Ascending aorta (tissue), 2 donors: ENCODE measurements around the gene NAIP. TPM values are rescaled to one million over a fixed set of nuclear protein-coding genes. Genes with fewer than 3 reads are reported as not detected.
"Not testable (repeated sequence)": the region's sequence is repeated elsewhere in the genome, so short reads cannot be mapped to it uniquely, and the experiment has no call there.

Experiments
- DNase-seq, 2 donors: peaks; one replicate each; pipeline ENCODE4 v3.0.0-alpha.2; 2019; ENCODE audit warnings: low spot score in 2 of 2
- H3K27ac ChIP-seq, 2 donors: fragments of 200-600 bp; sonication (generic); one replicate each; pipeline ENCODE4 v1.5.1; 2016 to 2017; ENCODE audit warnings: mild to moderate bottlenecking in 1 of 2
- H3K27me3 ChIP-seq: fragments of 200-600 bp; sonication (generic); one replicate; pipeline ENCODE4 v1.5.1; 2017
- H3K36me3 ChIP-seq, 2 donors: fragments of 200-600 bp; sonication (generic); one replicate each; pipeline ENCODE4 v1.5.1; 2016
- H3K4me1 ChIP-seq, 2 donors: fragments of 200-600 bp; sonication (generic); one replicate each; pipeline ENCODE4 v1.5.1; 2016 to 2017; ENCODE audit warnings: mild to moderate bottlenecking in 1 of 2
- H3K4me3 ChIP-seq, 2 donors: fragments of 200-600 bp; sonication (generic); one replicate each; pipeline ENCODE4 v1.5.1; 2016 to 2017; ENCODE audit warnings: mild to moderate bottlenecking in 1 of 2
- H3K9me3 ChIP-seq, 2 donors: fragments of 200-600 bp; sonication (generic); one replicate each; pipeline ENCODE4 v1.5.1; 2016
- intact Hi-C: fragments of 100-400 bp; cut with DNase I; formaldehyde crosslinking; loops from one replicate; pipeline ENCODE4 v1.15.1; 2023
- total RNA-seq: library from RNA; depleted of rRNA; stranded (reverse); fragments of >200 nt; gene quantifications from one replicate; pipeline ENCODE4 v1.1.0, GENCODE V29; 2016

NAIP gene, protein sequence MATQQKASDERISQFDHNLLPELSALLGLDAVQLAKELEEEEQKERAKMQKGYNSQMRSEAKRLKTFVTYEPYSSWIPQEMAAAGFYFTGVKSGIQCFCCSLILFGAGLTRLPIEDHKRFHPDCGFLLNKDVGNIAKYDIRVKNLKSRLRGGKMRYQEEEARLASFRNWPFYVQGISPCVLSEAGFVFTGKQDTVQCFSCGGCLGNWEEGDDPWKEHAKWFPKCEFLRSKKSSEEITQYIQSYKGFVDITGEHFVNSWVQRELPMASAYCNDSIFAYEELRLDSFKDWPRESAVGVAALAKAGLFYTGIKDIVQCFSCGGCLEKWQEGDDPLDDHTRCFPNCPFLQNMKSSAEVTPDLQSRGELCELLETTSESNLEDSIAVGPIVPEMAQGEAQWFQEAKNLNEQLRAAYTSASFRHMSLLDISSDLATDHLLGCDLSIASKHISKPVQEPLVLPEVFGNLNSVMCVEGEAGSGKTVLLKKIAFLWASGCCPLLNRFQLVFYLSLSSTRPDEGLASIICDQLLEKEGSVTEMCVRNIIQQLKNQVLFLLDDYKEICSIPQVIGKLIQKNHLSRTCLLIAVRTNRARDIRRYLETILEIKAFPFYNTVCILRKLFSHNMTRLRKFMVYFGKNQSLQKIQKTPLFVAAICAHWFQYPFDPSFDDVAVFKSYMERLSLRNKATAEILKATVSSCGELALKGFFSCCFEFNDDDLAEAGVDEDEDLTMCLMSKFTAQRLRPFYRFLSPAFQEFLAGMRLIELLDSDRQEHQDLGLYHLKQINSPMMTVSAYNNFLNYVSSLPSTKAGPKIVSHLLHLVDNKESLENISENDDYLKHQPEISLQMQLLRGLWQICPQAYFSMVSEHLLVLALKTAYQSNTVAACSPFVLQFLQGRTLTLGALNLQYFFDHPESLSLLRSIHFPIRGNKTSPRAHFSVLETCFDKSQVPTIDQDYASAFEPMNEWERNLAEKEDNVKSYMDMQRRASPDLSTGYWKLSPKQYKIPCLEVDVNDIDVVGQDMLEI (N-terminal part only)
- total RNA-seq: 8.7 TPM

DNA sequence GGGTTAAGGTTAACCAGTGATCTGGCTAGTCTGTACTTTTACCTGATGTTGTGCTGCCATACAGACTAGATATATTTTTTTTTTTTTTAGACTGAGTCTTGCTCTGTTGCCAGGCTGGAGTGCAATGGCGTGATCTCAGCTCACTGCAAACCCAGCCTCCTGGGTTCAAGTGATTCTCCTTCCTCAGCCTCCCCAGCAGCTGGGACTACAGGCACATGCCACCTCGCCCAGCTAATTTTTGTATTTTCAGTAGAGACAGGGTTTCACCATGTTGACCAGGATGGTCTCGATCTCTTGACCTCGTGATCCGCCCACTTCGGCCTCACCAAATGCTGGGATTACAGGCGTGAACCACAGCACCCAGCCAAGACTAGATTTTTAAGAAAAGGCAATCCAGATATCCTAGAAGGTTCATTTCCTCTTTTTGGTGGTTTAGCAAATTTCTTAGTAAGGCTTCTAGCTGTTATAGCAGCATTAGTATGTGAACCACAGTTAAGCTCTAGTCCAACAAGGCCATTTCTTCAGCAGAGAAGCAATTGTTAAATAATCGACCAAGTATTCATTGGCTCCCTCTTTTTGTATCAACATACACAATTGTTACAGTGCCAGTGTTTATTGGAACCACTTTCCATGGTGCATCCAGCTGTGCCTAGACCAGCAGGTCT lies at the start of gene NAIP:
Gene NAIP (minus strand): TSS at position 51 of the 665 bp plus-strand sequence. CDS start 12,424 bp downstream, outside the sequence.
- H3K4me3 ChIP-seq, H3K36me3 ChIP-seq, H3K4me1 ChIP-seq, H3K27me3 ChIP-seq, H3K9me3 ChIP-seq, H3K27ac ChIP-seq, DNase-seq, intact Hi-C loops: not testable (repeated sequence)

DNA sequence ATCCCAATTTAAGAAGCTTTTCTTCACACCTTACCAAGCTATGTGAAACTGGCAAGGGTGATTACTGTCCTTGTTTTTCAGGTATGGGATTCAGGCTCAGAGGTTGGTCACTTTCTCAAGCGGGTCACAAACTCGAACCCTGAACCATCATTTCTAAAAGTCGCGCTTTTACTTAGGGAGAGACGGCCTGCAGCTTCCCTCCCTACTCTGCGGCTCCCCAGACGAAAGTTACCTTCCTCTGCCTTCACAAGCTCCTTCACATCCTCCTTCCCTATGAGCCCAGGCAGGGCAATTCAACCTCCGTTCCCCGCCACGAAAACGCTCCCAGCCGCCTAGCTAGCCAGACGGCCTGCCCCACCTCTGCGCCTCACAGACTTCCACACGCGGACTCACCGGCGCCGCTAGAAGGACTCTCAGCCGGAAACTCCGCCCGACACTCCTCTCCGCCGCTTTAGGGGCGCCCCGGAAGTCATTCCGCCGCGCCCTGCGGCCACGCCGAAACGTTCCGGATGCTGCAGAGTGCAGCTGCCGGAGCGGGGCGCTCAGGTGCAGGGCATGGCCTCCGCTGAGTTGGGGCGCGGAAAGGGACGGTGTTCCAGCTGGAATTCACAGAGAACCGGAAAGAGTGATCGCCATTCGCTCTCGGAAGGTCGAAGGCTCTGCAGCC lies 42.3 kb upstream of the NAIP start, which contains the start of gene GTF2H2:
Gene GTF2H2 (minus strand): TSS at position 415 of the 667 bp plus-strand sequence. CDS start 4,913 bp downstream, outside the sequence.
- H3K27me3 ChIP-seq, H3K4me3 ChIP-seq, H3K4me1 ChIP-seq, intact Hi-C loops, H3K36me3 ChIP-seq, DNase-seq, H3K9me3 ChIP-seq, H3K27ac ChIP-seq: not testable (repeated sequence)

DNA sequence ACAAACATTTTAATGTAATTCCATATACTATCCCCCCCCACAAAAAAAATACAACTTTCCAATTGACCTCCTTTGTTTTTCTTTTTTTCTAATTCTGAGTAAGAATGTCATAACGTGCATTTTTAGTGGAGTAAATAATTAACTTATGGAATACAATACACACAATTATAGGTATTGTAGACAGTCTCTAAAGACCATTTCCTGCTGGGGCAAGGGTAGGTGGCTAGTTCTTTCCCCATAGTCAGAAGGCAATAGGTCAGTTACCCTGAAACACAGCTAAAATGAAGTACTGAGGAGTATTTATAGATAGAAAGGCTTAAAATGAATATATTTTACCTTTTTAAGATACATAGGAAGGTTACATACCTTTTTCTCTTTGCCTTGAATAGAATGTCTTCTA lies 36.2 kb upstream of the NAIP start:
- H3K27me3 ChIP-seq, DNase-seq, H3K36me3 ChIP-seq, H3K9me3 ChIP-seq, intact Hi-C loops, H3K27ac ChIP-seq, H3K4me1 ChIP-seq, H3K4me3 ChIP-seq: not testable (repeated sequence)

DNA sequence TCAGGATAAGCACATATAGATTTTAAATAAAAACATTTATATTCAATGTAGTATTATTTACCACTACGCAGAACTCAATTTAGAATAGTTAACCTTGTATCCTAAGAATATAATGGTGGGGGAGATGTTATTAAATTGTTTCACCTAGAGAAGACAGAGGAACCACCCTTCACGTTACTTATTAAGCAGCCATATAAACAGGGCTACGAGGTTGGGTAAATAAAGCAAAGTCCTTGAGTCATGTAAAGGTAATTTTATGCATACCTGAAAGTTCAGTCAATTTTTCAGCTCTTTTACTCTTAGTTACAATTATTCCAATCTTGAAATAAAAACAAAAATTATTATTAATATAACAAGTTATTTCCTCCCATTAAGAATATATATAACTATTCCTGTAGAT lies 34.3 kb upstream of the NAIP start:
- DNase-seq, intact Hi-C loops, H3K4me1 ChIP-seq, H3K27ac ChIP-seq, H3K9me3 ChIP-seq, H3K4me3 ChIP-seq, H3K27me3 ChIP-seq, H3K36me3 ChIP-seq: not testable (repeated sequence)

DNA sequence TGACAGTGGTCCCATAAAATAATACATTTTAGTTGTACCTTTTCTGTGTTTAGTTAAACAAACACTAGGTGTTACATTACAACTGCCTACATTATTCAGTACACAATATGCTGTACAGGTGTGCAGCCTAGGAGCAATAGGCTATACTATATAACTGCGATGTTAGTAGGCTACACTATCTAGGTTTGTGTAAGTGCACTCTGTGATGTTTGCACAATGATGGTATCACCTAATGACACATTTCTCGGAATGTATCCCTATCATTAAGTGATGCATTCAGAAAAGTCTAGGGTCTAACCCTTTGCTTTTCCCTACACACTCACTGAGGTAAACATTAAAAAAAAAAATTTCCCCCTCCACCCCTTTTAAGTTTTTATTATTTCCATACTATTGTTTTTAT lies 19.7 kb upstream of the NAIP start:
- H3K36me3 ChIP-seq, H3K4me3 ChIP-seq, H3K27me3 ChIP-seq, DNase-seq, intact Hi-C loops, H3K4me1 ChIP-seq, H3K9me3 ChIP-seq, H3K27ac ChIP-seq: not testable (repeated sequence)

DNA sequence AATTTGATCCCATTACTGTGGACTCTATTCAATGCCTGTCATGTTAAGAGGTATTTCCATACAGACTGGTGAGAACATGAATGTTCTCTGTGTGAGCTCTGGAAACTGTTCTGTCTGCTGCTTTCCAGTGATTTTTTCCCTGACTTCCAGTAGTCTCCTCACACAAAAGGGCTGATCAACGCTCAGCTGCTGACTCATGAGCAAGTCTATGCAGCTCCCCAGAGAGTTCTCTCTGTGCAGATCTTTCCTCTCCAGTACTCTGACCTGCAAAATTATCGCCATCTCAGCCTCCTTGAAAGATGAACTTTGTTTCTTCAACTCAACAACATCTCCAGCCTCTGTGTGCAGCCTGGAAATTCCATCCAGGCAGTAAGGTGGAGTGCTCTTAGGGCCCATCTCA lies 19.0 kb upstream of the NAIP start:
- H3K4me1 ChIP-seq, H3K27me3 ChIP-seq, DNase-seq, intact Hi-C loops, H3K4me3 ChIP-seq, H3K36me3 ChIP-seq, H3K9me3 ChIP-seq, H3K27ac ChIP-seq: not testable (repeated sequence)

DNA sequence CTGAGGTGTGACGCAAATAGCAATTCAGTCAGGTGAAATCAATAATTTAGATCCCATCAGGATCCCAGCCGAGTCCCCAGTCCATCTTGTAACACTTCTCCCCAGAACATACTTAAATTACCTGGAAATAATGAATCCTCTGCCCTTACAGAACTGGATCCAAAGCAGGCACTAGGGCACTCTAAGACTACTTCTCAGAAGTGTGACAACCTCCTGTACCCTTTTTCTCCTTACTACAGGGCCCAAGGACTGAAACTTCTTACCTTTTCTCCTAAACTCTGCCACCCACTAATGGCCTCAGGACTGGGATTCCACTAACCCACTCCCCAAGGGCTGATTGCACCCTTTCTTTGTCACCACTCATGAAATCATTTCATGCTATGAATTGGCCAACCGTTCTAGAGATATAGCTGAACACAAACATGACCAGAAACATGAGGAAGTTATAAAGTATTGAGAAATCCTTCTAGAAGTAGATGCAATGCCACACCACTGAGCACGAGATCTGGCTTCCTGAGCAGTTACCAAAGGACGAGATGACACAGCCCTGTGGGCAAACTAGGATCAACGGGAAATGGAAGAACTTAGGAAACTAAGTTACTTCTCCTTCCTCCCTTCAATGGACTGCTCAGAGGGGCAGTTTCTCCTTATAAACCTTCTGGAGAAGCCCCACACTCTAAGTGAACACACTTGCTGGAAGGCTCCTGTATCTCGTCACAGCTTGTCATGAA lies 6.1 kb upstream of the NAIP start:
- intact Hi-C loops, H3K4me1 ChIP-seq, DNase-seq, H3K4me3 ChIP-seq, H3K27ac ChIP-seq, H3K36me3 ChIP-seq, H3K27me3 ChIP-seq, H3K9me3 ChIP-seq: not testable (repeated sequence)

DNA sequence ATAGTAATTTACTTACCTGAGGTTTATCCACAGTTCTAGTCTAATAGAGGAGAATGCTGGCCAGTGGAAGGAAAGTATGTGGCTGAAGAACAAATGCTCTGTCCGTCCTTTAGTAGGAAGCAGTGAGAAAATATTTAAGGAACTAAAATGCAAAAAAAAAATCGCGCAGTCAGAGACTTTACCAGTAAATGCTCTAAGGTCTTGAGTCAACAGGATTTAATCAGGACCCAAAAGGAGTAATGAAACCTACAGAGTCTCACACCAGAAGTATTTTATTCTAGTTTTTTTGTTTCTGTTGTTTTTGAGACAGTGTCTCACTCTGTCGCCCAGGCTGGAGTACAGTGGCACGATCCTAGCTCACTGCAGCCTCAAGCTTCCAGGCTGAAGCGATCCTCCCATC lies 4.5 kb downstream of the NAIP start:
- H3K27me3 ChIP-seq, H3K4me1 ChIP-seq, H3K27ac ChIP-seq, H3K9me3 ChIP-seq, DNase-seq, intact Hi-C loops, H3K4me3 ChIP-seq, H3K36me3 ChIP-seq: not testable (repeated sequence)

DNA sequence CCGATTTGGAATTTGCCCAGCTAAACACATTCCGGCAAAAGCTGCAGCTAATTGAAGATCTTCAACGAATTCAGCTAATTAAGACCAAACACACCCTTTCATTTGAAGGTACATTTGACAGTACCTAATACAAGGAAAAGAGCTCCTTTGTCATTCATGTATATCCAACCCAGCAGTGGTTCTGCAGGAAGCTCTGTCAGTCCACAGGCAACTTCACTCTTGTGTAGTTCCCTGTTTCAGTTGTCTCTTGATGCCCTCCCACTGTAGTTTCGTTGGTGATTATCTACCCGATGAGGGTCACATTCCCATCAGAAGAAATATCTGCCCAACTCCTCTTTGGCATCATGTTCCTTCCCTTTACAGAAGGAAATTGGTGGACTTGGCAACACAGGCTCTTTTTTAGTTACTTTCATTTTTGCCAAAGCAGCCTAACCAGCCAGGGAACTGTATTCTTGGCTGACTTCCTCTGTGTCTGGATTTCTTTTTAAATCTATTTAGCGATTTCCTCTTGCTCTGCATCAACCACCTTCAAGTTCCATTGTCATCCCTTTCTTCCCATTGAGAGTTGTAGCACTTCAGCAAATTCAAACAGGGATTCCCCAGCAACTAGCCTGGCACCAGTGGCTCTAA lies 6.6 kb downstream of the NAIP start:
- H3K36me3 ChIP-seq, intact Hi-C loops, H3K27ac ChIP-seq, H3K4me3 ChIP-seq, H3K9me3 ChIP-seq, DNase-seq, H3K4me1 ChIP-seq, H3K27me3 ChIP-seq: not testable (repeated sequence)
